ENCODE results near the gene KIAA0232. TPM values are rescaled to one million over a fixed set of nuclear protein-coding genes. Genes with fewer than 3 reads are reported as not detected.

Gene KIAA0232
- total and polyA plus RNA-seq, 2 experiments from 2014 or later = 11.3 to 34.3 TPM

DNA sequence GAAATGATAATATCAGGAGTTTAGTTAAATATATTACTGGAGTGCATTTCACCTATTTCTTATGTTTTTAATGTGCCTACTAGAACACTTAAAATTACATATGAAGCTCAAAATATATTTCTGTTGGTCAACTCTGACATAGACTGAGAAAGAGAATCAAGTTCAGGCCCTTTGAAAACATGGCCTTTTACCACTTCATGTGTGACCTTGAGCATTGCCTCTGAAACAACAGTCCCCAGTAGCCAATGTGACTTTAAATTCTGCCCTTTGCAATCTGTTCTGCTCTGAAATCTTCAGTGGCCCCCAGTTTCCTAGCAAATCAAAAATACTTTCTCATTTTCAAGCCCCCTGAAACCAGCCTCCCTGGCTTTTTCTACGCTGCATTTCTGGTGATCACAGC lies 77.0 kb downstream of the KIAA0232 start:
- Histone ChIP-seq H3K4me3 (no peak overlapping the region), H3K36me3 (replicated peaks; ENCODE audit: insufficient read depth, low read depth) (no peaks in the 10 kb centered on the region), H2AFZ (no peak overlapping the region), H4K20me1 (ENCODE audit: insufficient read depth, poor library complexity, severe bottlenecking) (no peaks in the 10 kb centered on the region), H3K27me3 (no peaks in the 10 kb centered on the region), H3K9me3 (ENCODE audit: low read depth) (no peaks in the 10 kb centered on the region), H3K9me2 (replicated peaks; ENCODE audit: insufficient read depth) (no peaks in the 10 kb centered on the region), H3K79me2 (peaks cover 42% of the 10 kb centered on the region), H3K4me2 (no peak overlapping the region), H3K4me1 (ENCODE audit: insufficient read depth) (peaks cover 15% of the 10 kb centered on the region), H3K27ac (no peak overlapping the region)
- TF ChIP-seq, protein P1, sequence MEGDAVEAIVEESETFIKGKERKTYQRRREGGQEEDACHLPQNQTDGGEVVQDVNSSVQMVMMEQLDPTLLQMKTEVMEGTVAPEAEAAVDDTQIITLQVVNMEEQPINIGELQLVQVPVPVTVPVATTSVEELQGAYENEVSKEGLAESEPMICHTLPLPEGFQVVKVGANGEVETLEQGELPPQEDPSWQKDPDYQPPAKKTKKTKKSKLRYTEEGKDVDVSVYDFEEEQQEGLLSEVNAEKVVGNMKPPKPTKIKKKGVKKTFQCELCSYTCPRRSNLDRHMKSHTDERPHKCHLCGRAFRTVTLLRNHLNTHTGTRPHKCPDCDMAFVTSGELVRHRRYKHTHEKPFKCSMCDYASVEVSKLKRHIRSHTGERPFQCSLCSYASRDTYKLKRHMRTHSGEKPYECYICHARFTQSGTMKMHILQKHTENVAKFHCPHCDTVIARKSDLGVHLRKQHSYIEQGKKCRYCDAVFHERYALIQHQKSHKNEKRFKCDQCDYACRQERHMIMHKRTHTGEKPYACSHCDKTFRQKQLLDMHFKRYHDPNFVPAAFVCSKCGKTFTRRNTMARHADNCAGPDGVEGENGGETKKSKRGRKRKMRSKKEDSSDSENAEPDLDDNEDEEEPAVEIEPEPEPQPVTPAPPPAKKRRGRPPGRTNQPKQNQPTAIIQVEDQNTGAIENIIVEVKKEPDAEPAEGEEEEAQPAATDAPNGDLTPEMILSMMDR (IDR thresholded peaks at IDR 0.05; ENCODE audit: poor library complexity) = no peak
- no peak for TF ChIP-seq EZH2phosphoT487 (IDR thresholded peaks at IDR 0.05; ENCODE audit: low read depth, severe bottlenecking, unreplicated experiment)
- no peak for TF ChIP-seq EZH2 (IDR thresholded peaks at IDR 0.05; ENCODE audit: borderline replicate concordance)
- no peak for DNase-seq (ENCODE audit: low spot score)
- 100% methylated on average over 1 of the region's 1 CpG for WGBS (ENCODE audit: low lambda C conversion rate, missing lambda C conversion rate)

DNA sequence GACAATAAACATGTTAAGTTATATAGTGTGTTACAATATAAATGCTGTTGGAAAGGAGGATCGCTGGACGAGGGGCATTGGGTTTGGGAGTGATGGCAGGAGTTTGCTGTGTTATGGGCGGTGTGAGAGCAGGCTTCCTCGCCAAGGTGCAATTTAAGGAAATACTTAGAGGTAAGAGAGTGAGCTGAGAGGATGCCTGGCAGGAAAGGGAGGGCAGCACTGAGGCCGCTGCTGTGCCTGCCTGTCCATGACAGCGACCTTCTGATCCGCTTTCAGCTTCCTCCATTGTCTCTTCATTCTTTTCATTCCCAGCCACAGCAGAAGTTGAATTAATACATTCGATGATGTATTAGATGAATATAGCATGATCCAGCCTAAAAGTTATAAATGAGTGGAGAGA lies 85.9 kb downstream of the KIAA0232 start:
- 97% methylated on average over 8 of the region's 8 CpGs for WGBS (ENCODE audit: low lambda C conversion rate, missing lambda C conversion rate)
- no peak for DNase-seq (ENCODE audit: low spot score)
- Histone ChIP-seq H4K20me1 (ENCODE audit: insufficient read depth, poor library complexity, severe bottlenecking) (peaks cover 9% of the 10 kb centered on the region), H3K27ac (no peak overlapping the region), H3K4me2 (no peak overlapping the region), H3K9me2 (replicated peaks; ENCODE audit: insufficient read depth) (no peaks in the 10 kb centered on the region), H3K4me1 (ENCODE audit: insufficient read depth) (no peaks in the 10 kb centered on the region), H3K36me3 (replicated peaks; ENCODE audit: insufficient read depth, low read depth) (no peaks in the 10 kb centered on the region), H3K4me3 (no peak overlapping the region), H2AFZ (no peak overlapping the region), H3K79me2 (peaks cover 19% of the 10 kb centered on the region), H3K9me3 (ENCODE audit: low read depth) (no peaks in the 10 kb centered on the region), H3K27me3 (no peaks in the 10 kb centered on the region)
- TF ChIP-seq EZH2 (IDR thresholded peaks at IDR 0.05; ENCODE audit: borderline replicate concordance) (no peak), EZH2phosphoT487 (IDR thresholded peaks at IDR 0.05; ENCODE audit: low read depth, severe bottlenecking, unreplicated experiment) (no peak)
- TF ChIP-seq, protein P1 (IDR thresholded peaks at IDR 0.05; ENCODE audit: poor library complexity) = no peak

DNA sequence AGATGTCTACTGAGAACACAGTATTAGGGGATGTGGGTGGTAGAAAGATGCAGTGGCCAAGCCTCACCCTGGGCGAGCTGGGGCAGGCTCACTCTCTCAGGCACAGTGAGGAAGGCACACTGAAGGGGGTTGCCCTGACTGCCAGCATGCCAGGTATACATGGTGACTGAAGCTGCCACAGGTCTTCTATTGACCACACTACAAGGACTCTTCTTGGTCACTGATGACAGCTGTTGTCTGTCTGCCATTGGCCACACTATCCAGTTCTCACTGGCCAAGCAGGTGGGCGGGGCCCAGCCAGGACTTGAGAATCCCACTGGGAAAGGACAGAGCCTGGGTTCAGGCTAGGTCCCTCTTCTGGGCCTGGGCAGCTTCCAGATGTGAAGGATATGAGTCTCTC lies 87.4 kb downstream of the KIAA0232 start:
- no peak for DNase-seq (ENCODE audit: low spot score)
- Histone ChIP-seq H3K27ac (no peak overlapping the region), H3K9me2 (replicated peaks; ENCODE audit: insufficient read depth) (no peaks in the 10 kb centered on the region), H3K4me2 (no peak overlapping the region), H3K4me1 (ENCODE audit: insufficient read depth) (no peaks in the 10 kb centered on the region), H2AFZ (no peak overlapping the region), H4K20me1 (ENCODE audit: insufficient read depth, poor library complexity, severe bottlenecking) (peaks cover 9% of the 10 kb centered on the region), H3K9me3 (ENCODE audit: low read depth) (no peaks in the 10 kb centered on the region), H3K27me3 (no peaks in the 10 kb centered on the region), H3K79me2 (peaks cover 13% of the 10 kb centered on the region), H3K4me3 (no peak overlapping the region), H3K36me3 (replicated peaks; ENCODE audit: insufficient read depth, low read depth) (no peaks in the 10 kb centered on the region)
- 96% methylated on average over 2 of the region's 2 CpGs for WGBS (ENCODE audit: low lambda C conversion rate, missing lambda C conversion rate)
- TF ChIP-seq EZH2phosphoT487 (IDR thresholded peaks at IDR 0.05; ENCODE audit: low read depth, severe bottlenecking, unreplicated experiment) (no peak), EZH2 (IDR thresholded peaks at IDR 0.05; ENCODE audit: borderline replicate concordance) (no peak)
- TF ChIP-seq, protein P1 (IDR thresholded peaks at IDR 0.05; ENCODE audit: poor library complexity) = no peak

DNA sequence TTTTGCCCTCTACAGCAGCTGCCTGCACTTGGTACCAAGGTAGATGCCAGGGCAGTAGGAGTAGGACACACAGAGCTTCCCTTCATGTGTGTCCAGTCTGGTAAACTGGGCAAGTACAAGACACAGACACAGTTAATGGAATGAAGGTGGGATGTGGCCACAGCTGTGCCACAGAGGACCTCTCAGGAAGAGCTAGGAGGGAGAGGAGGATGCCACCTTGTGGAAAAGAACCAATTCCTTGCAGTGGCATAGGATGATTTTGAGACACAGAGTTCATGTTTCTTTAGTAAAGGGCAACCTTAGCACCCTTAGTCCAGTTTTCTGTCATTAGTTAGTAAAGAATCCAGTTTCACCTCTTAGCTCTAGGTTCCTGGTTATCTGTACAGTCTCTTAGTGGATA lies 90.8 kb downstream of the KIAA0232 start:
- H3K4me1 ChIP-seq (ENCODE audit: insufficient read depth) = no peaks in the 10 kb centered on the region
- no peak overlapping the region for H3K27ac ChIP-seq
- no peaks in the 10 kb centered on the region for H3K9me2 ChIP-seq (replicated peaks; ENCODE audit: insufficient read depth)
- H3K36me3 ChIP-seq (replicated peaks; ENCODE audit: insufficient read depth, low read depth) = no peaks in the 10 kb centered on the region
- no peak overlapping the region for H2AFZ ChIP-seq
- DNase-seq (ENCODE audit: low spot score) = no peak
- H4K20me1 ChIP-seq (ENCODE audit: insufficient read depth, poor library complexity, severe bottlenecking) = peaks cover 5% of the 10 kb centered on the region
- H3K27me3 ChIP-seq = no peaks in the 10 kb centered on the region
- no peak overlapping the region for H3K4me2 ChIP-seq
- no peaks in the 10 kb centered on the region for H3K9me3 ChIP-seq (ENCODE audit: low read depth)
- H3K4me3 ChIP-seq = no peak overlapping the region
- peaks cover 5% of the 10 kb centered on the region for H3K79me2 ChIP-seq
- no peak for TF ChIP-seq EZH2phosphoT487 (IDR thresholded peaks at IDR 0.05; ENCODE audit: low read depth, severe bottlenecking, unreplicated experiment)
- no peak for TF ChIP-seq EZH2 (IDR thresholded peaks at IDR 0.05; ENCODE audit: borderline replicate concordance)
- TF ChIP-seq, protein P1 (IDR thresholded peaks at IDR 0.05; ENCODE audit: poor library complexity) = no peak
